Peyer's patch (tissue), 4 donors: Measurements from ENCODE around the gene SUDS3.

ENCODE experiments used
- CTCF ChIP-seq, 6 experiments: fragments of 450-650 bp in 4 of 6; fragments of 200-600 bp in 2 of 6; sonication (generic) in 1 of 6; IDR thresholded peaks; one replicate each; pipeline ENCODE4 v1.5.1; 2017 to 2019; ENCODE audit warnings: antibody characterized with exemption in 6 of 6, mild to moderate bottlenecking in 3 of 6, moderate library complexity in 1 of 6
- POLR2A ChIP-seq, 2 donors: fragments of 450-650 bp; IDR thresholded peaks; one replicate each; pipeline ENCODE4 v1.5.1; 2017; ENCODE audit warnings: antibody characterized with exemption in 2 of 2, mild to moderate bottlenecking in 2 of 2, moderate library complexity in 2 of 2

GRCh38 chr12:118328486-118329330 is 47.6 kb upstream of the SUDS3 start:
- no peak for TF ChIP-seq CTCF (IDR thresholded peaks at IDR 0.05)
- no peak for TF ChIP-seq POLR2A (IDR thresholded peaks at IDR 0.05)
